ENCODE results near the gene ZCWPW1. TPM values are rescaled to one million over a fixed set of nuclear protein-coding genes. Genes with fewer than 3 reads are reported as not detected.

Gene ZCWPW1
- total RNA-seq, 2 donors from 2014 or later, result 5.5 to 34.6 TPM

DNA sequence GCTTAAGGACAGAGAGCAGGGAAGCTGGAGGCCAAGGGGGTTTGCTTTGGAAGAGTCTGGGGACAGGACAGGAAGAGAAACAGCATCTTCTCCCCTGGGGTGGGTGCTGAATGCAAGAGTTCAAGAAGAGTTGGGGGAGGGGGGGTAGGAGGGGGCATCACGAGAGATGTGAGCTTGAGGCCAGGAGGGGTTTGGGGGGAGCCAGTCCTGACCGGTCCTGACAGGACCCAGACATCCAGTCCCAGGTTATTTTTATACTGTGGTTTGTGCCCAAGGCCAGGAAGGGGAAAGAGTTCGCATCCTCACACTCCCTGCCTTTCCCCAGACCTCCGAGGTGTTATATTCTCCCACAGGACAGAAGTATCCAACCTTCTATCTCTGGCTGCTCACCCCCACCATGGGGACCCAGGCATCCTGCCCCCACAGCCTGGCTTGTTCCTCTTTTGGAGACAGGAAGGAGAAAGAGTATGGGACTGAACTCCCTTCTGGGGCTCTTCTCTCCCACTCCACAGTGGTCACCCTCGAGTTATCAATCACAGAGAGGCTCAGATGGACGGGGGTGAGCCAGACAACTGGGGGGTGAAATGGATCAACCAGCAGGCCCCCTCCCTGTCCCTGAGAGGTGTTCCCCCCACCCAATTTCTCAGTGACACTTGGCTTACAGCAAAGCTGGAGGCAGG, 47.7 kb upstream of the ZCWPW1 start:
- intact Hi-C loops (cut with DNase I), result loop anchor here (10.0 kb wide), 1 partner anchor 199 kb away; the partner anchor contains the start of gene GNB2
- Histone ChIP-seq H3K27me3 (replicated peaks; ENCODE audit: insufficient read depth) (no peaks in the 10 kb centered on the region), H3K27ac (peak overlapping the region; percentile 38 to 98), H3K9me3 (no peaks in the 10 kb centered on the region), H3K4me3 (peak overlapping the region; percentile 84 to 100), H3K36me3 (no peaks in the 10 kb centered on the region), H3K4me1 (replicated peaks) (peaks cover 26% of the 10 kb centered on the region)
- TF ChIP-seq, protein P1, sequence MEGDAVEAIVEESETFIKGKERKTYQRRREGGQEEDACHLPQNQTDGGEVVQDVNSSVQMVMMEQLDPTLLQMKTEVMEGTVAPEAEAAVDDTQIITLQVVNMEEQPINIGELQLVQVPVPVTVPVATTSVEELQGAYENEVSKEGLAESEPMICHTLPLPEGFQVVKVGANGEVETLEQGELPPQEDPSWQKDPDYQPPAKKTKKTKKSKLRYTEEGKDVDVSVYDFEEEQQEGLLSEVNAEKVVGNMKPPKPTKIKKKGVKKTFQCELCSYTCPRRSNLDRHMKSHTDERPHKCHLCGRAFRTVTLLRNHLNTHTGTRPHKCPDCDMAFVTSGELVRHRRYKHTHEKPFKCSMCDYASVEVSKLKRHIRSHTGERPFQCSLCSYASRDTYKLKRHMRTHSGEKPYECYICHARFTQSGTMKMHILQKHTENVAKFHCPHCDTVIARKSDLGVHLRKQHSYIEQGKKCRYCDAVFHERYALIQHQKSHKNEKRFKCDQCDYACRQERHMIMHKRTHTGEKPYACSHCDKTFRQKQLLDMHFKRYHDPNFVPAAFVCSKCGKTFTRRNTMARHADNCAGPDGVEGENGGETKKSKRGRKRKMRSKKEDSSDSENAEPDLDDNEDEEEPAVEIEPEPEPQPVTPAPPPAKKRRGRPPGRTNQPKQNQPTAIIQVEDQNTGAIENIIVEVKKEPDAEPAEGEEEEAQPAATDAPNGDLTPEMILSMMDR (IDR thresholded peaks at IDR 0.05), result no peak
- no peak for TF ChIP-seq POLR2AphosphoS5 (IDR thresholded peaks at IDR 0.05)
- no peak for TF ChIP-seq POLR2A (IDR thresholded peaks at IDR 0.05)
- 10% methylated on average over 6 of the region's 6 CpGs for WGBS
- no peak for DNase-seq (ENCODE audit: low spot score)

DNA sequence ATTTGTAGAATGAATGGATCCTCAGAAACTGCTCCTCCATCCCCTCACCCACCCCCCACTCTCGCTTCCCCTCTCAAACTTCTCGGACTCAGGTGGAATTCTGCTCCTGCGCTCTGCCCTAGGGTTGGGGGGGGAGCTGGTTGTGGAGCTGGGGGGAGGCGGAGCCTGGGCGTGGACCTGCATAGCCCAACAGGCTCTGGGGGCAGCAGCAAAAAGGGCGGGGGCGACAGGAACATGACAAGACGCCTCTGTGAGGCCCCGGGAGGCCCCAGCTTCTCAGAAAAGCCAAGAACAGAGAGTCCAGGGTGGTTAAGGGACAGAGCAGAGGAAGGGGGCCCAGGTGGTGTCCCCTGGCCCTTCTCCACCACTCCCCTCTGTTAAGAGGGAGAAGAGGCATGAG, 47.0 kb upstream of the ZCWPW1 start:
- Histone ChIP-seq H3K4me1 (replicated peaks) (peaks cover 26% of the 10 kb centered on the region), H3K27me3 (replicated peaks; ENCODE audit: insufficient read depth) (no peaks in the 10 kb centered on the region), H3K9me3 (no peaks in the 10 kb centered on the region), H3K4me3 (peak overlapping the region in 1 of 2 donors; percentile 100), H3K27ac (peak overlapping the region; percentile 38 to 98), H3K36me3 (no peaks in the 10 kb centered on the region)
- no peak for DNase-seq (ENCODE audit: low spot score)
- WGBS, result 28% methylated on average over 9 of the region's 9 CpGs
- intact Hi-C loops (cut with DNase I), result loop anchor here (10.0 kb wide), 1 partner anchor 199 kb away; the partner anchor contains the start of gene GNB2
- TF ChIP-seq, protein P1 (IDR thresholded peaks at IDR 0.05), result no peak
- TF ChIP-seq POLR2AphosphoS5 (IDR thresholded peaks at IDR 0.05) (no peak), POLR2A (IDR thresholded peaks at IDR 0.05) (no peak)

DNA sequence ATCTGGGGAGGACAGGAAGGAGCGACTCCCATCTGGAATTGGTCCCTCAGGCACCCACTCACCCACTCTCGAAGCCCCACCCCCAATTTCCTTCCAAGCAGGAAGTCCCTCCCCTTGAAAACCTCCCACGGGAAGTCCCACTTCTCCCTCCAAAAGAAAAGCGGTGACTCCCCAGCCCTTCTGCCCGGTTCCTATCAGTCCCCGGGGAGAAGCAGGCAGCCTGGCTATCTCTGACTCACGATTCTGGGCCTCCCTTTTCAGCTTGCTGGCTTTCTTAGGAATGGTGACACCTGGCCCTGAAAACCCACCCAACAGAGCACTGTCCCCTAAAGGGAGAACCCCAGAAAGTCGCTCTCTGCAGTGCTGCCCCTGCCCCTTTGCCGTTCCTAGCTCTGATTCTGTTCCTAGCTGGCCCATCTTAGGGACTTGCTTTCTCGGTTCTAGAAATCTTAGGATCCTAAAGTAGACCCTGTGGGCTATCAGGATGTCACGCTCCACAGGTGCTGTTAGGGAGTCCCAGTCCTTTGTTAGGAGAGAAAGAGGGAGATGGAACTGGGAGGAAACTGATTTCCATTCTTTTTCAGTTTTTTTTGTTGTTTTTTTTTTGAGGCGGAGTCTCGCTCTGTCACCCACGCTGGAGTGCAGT, 44.5 kb upstream of the ZCWPW1 start:
- H3K4me3 ChIP-seq, result no peak overlapping the region
- no peaks in the 10 kb centered on the region for H3K36me3 ChIP-seq
- no peaks in the 10 kb centered on the region for H3K27me3 ChIP-seq (replicated peaks; ENCODE audit: insufficient read depth)
- intact Hi-C loops (cut with DNase I), result loop anchor here (10.0 kb wide), 1 partner anchor 202 kb away; the partner anchor contains the start of gene GNB2
- TF ChIP-seq POLR2AphosphoS5 (IDR thresholded peaks at IDR 0.05), result no peak
- TF ChIP-seq, protein P1 (IDR thresholded peaks at IDR 0.05), result no peak
- TF ChIP-seq POLR2A (IDR thresholded peaks at IDR 0.05), result no peak
- H3K27ac ChIP-seq, result peak overlapping the region; percentile 51 to 55
- peaks cover 30% of the 10 kb centered on the region for H3K4me1 ChIP-seq (replicated peaks)
- whole genome bisulfite sequencing, result 62% methylated on average over 14 of the region's 14 CpGs
- H3K9me3 ChIP-seq, result no peaks in the 10 kb centered on the region
- DNase-seq (ENCODE audit: low spot score), result no peak

DNA sequence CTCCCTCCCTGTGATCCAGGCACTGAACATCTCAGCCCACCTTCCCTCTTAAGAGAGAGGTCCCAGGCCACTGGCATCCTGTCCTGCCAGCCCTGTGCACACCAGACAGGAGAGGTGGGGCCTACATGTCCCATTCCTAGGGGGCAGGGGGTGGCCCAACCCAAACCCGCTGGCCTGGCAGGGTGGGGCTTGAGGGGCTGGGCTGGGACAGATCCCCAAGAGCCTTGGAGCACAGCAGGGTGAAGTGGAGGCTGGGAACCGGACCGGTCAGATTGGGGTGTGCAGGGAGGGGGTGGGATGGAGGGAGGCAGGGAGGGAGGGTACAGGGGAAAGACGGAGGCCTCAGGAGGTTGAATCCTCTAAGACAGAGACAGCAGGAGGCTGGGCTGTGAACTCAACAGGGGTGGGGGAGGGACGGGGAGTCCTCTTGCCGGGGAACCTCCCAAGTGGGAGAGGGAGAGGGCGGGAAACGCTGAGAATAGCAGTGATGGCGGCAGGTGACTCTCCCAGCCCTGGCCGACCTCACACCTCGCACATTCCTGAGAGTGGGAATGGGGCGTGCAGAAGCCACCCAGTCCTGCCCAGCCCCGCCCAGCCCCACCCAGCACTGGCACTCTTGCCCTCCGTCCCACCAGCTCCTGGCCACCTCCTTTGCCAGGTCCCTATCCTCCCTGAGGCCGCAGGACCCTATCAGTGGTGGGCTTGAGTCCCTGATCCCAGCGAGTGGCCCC, 43.8 kb upstream of the ZCWPW1 start:
- H3K27ac ChIP-seq, result peak overlapping the region; percentile 51 to 55
- intact Hi-C loops (cut with DNase I), result loop anchor here (10.0 kb wide), 1 partner anchor 203 kb away; the partner anchor contains the start of gene GNB2
- H3K36me3 ChIP-seq, result no peaks in the 10 kb centered on the region
- WGBS, result 60% methylated on average over 14 of the region's 16 CpGs
- no peak overlapping the region for H3K4me3 ChIP-seq
- DNase-seq (ENCODE audit: low spot score), result no peak
- TF ChIP-seq, protein P1 (IDR thresholded peaks at IDR 0.05), result no peak
- TF ChIP-seq POLR2AphosphoS5 (IDR thresholded peaks at IDR 0.05) (no peak), POLR2A (IDR thresholded peaks at IDR 0.05) (no peak)
- peaks cover 30% of the 10 kb centered on the region for H3K4me1 ChIP-seq (replicated peaks)
- no peaks in the 10 kb centered on the region for H3K9me3 ChIP-seq
- no peaks in the 10 kb centered on the region for H3K27me3 ChIP-seq (replicated peaks; ENCODE audit: insufficient read depth)

Data from prostate gland (tissue), 2 donors.